ENCODE measurements around the gene LRRC41. TPM values are rescaled to one million over a fixed set of nuclear protein-coding genes. Genes with fewer than 3 reads are reported as not detected.
"Not testable (repeated sequence)": the region's sequence is repeated elsewhere in the genome, so short reads cannot be mapped to it uniquely, and the experiment has no call there.

Gene LRRC41
- total and polyA plus RNA-seq, 8 donors, result 21.6 to 110 (median 42.7) TPM

DNA sequence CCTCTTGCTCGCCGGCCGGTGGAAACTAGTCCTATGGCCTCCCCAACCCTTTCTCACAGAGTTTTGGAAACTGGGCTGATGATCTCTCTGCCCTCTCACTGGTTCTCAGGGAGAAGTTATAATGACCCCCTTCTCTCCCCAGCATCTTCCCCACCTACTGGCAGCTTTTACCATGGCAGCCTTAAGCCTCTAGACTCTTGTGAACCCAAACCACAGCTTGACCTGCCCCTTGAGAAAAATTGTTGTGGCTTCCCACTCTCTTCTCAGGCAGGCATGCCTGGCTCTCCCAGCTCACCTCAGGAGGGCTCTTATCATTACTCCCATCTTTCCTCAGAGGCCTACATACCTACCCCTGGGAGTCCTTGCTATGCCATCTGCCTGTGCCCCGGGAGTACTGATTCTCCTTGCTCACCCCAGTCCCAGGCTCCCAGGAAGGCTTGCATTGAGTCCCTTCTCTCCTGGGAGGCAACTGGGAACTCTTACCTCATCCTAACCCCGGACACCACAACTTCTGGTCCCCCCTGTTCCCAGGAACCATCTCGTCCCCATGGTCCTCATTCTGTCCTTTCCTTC is 38.8 kb upstream of the LRRC41 start:
- Histone ChIP-seq H3K36me3 (peaks cover 16 to 53% (median 43%) of the 10 kb centered on the region in 4 donors), H3K27me3 (no peaks in the 10 kb centered on the region), H3K9me3 (no peaks in the 10 kb centered on the region), H3K4me1 (peaks cover 9 to 30% (median 14%) of the 10 kb centered on the region in 4 donors), H3K4me3 (peak overlapping the region in 1 of 4 donors; percentile 67), H3K27ac (peak overlapping the region; percentile 92 to 99 (median 99))
- TF ChIP-seq EP300 (IDR thresholded peaks at IDR 0.05), result no peak
- TF ChIP-seq POLR2AphosphoS5 (IDR thresholded peaks at IDR 0.05), result no peak
- TF ChIP-seq CTCF (IDR thresholded peaks at IDR 0.05), result no peak
- no peak for TF ChIP-seq POLR2A (IDR thresholded peaks at IDR 0.05)
- intact Hi-C loops (cut with DNase I; ENCODE audit: low total_unique reads), result loop anchor here (5.0 kb wide), 1 partner anchor 35 kb away; no protein-coding TSS in a partner anchor
- 91 to 94% (median 93%) methylated on average over 6 of the region's 6 CpGs for WGBS, 5 donors
- DNase-seq, result peak in 1 of 2 donors; percentile 29

- Histone ChIP-seq H3K4me1 (peaks cover 6 to 24% (median 14%) of the 10 kb centered on the region in 4 donors), H3K36me3 (peaks cover 10 to 46% (median 36%) of the 10 kb centered on the region in 4 donors), H3K27me3 (no peaks in the 10 kb centered on the region), H3K27ac (peak overlapping the region; percentile 92 to 99 (median 99)), H3K9me3 (no peaks in the 10 kb centered on the region), H3K4me3 (peak overlapping the region; percentile 64 to 79 (median 68))
- DNase-seq, result peak in 1 of 2 donors; percentile 26
- intact Hi-C loops (cut with DNase I; ENCODE audit: low total_unique reads), result loop anchor here (5.0 kb wide), 1 partner anchor 34 kb away; no protein-coding TSS in a partner anchor
- WGBS, 5 donors, result 48 to 55% (median 50%) methylated on average over 31 of the region's 31 CpGs
- TF ChIP-seq POLR2AphosphoS5 (IDR thresholded peaks at IDR 0.05), result no peak
- TF ChIP-seq POLR2A (IDR thresholded peaks at IDR 0.05), result no peak
- TF ChIP-seq EP300 (IDR thresholded peaks at IDR 0.05), result no peak
- TF ChIP-seq CTCF (IDR thresholded peaks at IDR 0.05), result no peak
Measured at GRCh38 chr1:46341222-46342083, 38.0 kb upstream of the LRRC41 start.

DNA sequence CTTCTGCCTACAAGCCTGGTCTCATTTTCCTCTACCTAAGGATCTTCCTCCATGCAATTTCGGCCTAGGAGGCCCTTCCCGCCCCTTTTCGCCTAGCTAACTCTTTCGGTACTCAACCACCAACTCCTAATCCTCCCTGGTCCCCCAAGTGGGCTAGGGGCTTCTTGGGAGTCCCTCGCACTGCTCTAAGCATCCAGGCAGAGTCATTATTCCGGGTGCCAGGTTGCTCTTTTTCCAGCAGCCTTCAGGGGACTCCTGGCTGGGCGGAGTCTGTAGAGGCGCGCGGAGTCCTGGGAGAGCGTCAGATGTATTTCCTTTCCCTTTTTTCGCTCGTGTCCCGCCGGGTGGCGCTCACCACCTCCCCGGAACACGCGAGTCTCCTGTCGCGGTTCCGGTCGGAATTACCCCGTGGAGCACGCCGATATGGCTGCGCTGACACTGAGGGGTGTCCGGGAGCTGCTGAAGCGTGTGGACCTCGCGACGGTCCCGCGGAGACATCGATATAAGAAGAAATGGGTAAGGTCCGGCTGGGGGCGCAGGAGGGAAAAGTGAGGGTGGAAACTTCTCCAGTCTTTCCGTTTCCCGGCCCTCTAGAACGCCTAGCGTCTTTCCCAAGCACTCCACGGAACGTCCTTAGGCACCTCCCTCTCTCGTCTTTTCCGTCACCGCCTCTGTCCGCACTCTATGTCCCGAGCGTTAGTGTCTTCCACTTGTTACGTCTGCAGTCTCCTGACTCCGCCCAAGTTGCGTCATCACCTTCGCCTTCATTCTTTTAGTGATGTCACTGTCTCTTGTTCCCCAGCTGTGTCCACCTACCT is 37.2 kb upstream of the LRRC41 start, which contains the start of gene NSUN4:
Gene NSUN4, plus strand, starts transcription at position 404 of the 818 bp plus-strand sequence. Its CDS starts 20 bp downstream, at position 424.
- DNase-seq, result peak; percentile 93 to 98
- 0 to 1% (median 0%) methylated on average over 53 of the region's 53 CpGs for whole genome bisulfite sequencing, 5 donors
- no peaks in the 10 kb centered on the region for H3K27me3 ChIP-seq
- peak within 1 kb of the TSS; percentile 64 to 79 (median 68) for H3K4me3 ChIP-seq
- no peaks in the 10 kb centered on the region for H3K9me3 ChIP-seq
- TF ChIP-seq POLR2A (IDR thresholded peaks at IDR 0.05), result peak in 2 of 4 donors; percentile 41 to 80
- peak; percentile 94 for TF ChIP-seq EP300 (IDR thresholded peaks at IDR 0.05)
- peak in 4 of 7 experiments; percentile 39 to 82 (median 58) for TF ChIP-seq CTCF (IDR thresholded peaks at IDR 0.05)
- peak; percentile 82 to 89 (median 84) for TF ChIP-seq POLR2AphosphoS5 (IDR thresholded peaks at IDR 0.05)
- H3K4me1 ChIP-seq, result peaks cover 6 to 24% (median 14%) of the 10 kb centered on the region in 4 donors
- H3K27ac ChIP-seq, result peak within 1 kb of the TSS; percentile 92 to 99 (median 99)
- intact Hi-C loops (cut with DNase I; ENCODE audit: low total_unique reads), result loop anchor here (5.0 kb wide), 1 partner anchor 33 kb away; no protein-coding TSS in a partner anchor
- H3K36me3 ChIP-seq, result peaks cover 9 to 37% (median 30%) of the 10 kb centered on the region in 4 donors

- intact Hi-C loops (cut with DNase I; ENCODE audit: low total_unique reads); H3K27ac ChIP-seq; H3K27me3 ChIP-seq; H3K9me3 ChIP-seq; H3K36me3 ChIP-seq; DNase-seq; H3K4me3 ChIP-seq: not testable (repeated sequence)
- H3K4me1 ChIP-seq, result peaks cover 6 to 24% (median 14%) of the 10 kb centered on the region in 4 donors
- 95 to 98% (median 96%) methylated on average over 9 to 14 of the region's 14 CpGs for whole genome bisulfite sequencing, 5 donors
Measured at GRCh38 chr1:46337409-46337808, 34.0 kb upstream of the LRRC41 start.
